ENCODE measurements around the gene LPIN1. TPM values are rescaled to one million over a fixed set of nuclear protein-coding genes. Genes with fewer than 3 reads are reported as not detected.

The LPIN1 gene
- total RNA-seq, 6 experiments from 2014 or later: 17.5 to 22.9 (median 20.7) TPM

- DNase-seq: no peak
- peak overlapping the region; percentile 32; the same call in 1 of the 2 replicates for H3K27ac Mint-ChIP-seq
- peaks cover 59% of the 10 kb centered on the region for H3K4me1 Mint-ChIP-seq (ENCODE audit: low read depth)
- H3K36me3 Mint-ChIP-seq (ENCODE audit: low read depth): no peaks in the 10 kb centered on the region
- TF ChIP-seq, protein P1, sequence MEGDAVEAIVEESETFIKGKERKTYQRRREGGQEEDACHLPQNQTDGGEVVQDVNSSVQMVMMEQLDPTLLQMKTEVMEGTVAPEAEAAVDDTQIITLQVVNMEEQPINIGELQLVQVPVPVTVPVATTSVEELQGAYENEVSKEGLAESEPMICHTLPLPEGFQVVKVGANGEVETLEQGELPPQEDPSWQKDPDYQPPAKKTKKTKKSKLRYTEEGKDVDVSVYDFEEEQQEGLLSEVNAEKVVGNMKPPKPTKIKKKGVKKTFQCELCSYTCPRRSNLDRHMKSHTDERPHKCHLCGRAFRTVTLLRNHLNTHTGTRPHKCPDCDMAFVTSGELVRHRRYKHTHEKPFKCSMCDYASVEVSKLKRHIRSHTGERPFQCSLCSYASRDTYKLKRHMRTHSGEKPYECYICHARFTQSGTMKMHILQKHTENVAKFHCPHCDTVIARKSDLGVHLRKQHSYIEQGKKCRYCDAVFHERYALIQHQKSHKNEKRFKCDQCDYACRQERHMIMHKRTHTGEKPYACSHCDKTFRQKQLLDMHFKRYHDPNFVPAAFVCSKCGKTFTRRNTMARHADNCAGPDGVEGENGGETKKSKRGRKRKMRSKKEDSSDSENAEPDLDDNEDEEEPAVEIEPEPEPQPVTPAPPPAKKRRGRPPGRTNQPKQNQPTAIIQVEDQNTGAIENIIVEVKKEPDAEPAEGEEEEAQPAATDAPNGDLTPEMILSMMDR (IDR thresholded peaks at IDR 0.05): no peak
- peaks cover 2% of the 10 kb centered on the region; the same call in 1 of the 2 replicates for H3K27me3 Mint-ChIP-seq (ENCODE audit: insufficient read depth)
- no peaks in the 10 kb centered on the region for H3K9me3 Mint-ChIP-seq
- no peak overlapping the region for H3K4me3 Mint-ChIP-seq
Observed at GRCh38 chr2:11749646-11750349, 3.4 kb downstream of the LPIN1 start.

GRCh38 chr2:11750422-11750821 lies 4.0 kb downstream of the LPIN1 start:
- peak; percentile 22 for DNase-seq
- Mint-ChIP-seq H3K36me3 (ENCODE audit: low read depth) (0 out of 2 replicates have a peak, but pooled peaks cover 3% of the 10 kb centered on the region), H3K27me3 (ENCODE audit: insufficient read depth) (peaks cover 2% of the 10 kb centered on the region; the same call in 1 of the 2 replicates), H3K27ac (no peak overlapping the region), H3K9me3 (no peaks in the 10 kb centered on the region), H3K4me3 (no peak overlapping the region), H3K4me1 (ENCODE audit: low read depth) (peaks cover 58% of the 10 kb centered on the region)
- TF ChIP-seq, protein P1 (IDR thresholded peaks at IDR 0.05): no peak

DNA sequence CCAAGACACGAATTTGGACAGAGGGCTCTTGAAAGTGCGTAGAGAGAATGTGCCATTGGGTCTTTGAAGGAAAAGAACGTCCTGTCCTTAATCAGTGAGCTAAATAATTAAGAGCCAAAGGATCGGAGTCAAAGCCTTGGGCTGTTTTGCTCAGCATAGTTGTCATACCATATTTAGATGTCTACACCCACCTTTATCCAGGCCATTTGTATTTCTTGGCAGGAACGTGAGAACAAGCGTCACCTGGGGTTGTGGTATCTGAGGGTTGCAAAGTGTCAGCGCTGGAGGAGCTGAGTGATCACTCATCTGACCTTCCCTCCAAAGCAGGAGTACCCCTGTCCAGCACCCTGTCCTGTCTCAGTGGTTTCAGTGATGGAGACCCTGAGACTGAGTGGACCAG lies 4.5 kb downstream of the LPIN1 start:
- no peak for DNase-seq
- H3K27ac Mint-ChIP-seq: no peak overlapping the region
- TF ChIP-seq, protein P1 (IDR thresholded peaks at IDR 0.05): no peak
- H3K9me3 Mint-ChIP-seq: no peaks in the 10 kb centered on the region
- H3K27me3 Mint-ChIP-seq (ENCODE audit: insufficient read depth): peaks cover 2% of the 10 kb centered on the region; the same call in 1 of the 2 replicates
- peaks cover 8% of the 10 kb centered on the region; the same call in 1 of the 2 replicates for H3K36me3 Mint-ChIP-seq (ENCODE audit: low read depth)
- H3K4me1 Mint-ChIP-seq (ENCODE audit: low read depth): peaks cover 63% of the 10 kb centered on the region
- H3K4me3 Mint-ChIP-seq: no peak overlapping the region

GRCh38 chr2:11752906-11753305 lies 6.5 kb downstream of the LPIN1 start:
- DNase-seq: no peak
- Mint-ChIP-seq H3K27ac (no peak overlapping the region), H3K9me3 (no peaks in the 10 kb centered on the region), H3K27me3 (ENCODE audit: insufficient read depth) (peaks cover 2% of the 10 kb centered on the region; the same call in 1 of the 2 replicates), H3K36me3 (ENCODE audit: low read depth) (peaks cover 11% of the 10 kb centered on the region; the same call in 1 of the 2 replicates), H3K4me3 (no peak overlapping the region), H3K4me1 (ENCODE audit: low read depth) (peaks cover 56% of the 10 kb centered on the region)
- TF ChIP-seq, protein P1 (IDR thresholded peaks at IDR 0.05): no peak

DNA sequence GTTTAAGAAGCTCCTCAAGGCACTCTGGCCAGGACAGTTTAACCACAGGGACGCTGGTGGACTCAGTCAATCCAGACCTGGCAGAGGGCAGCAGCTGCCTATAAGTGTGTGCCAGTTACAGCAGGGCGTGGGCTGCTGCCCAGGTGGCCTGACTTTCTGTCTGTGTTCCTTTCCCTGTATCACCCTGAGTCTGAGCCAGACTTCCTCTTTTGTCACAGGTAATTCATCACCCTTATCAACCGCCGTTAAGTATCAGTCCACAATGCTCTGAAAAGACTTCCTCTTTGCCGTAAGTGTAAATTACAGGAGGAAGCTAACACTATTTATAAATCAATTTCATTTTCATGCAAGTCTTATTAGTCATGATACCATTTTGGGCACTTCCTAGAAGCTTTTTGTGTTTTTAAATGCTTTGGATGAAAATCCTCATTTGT lies 7.0 kb downstream of the LPIN1 start:
- Mint-ChIP-seq H3K4me1 (ENCODE audit: low read depth) (peaks cover 53% of the 10 kb centered on the region), H3K36me3 (ENCODE audit: low read depth) (peaks cover 17% of the 10 kb centered on the region; the same call in 1 of the 2 replicates), H3K27ac (no peak overlapping the region), H3K9me3 (no peaks in the 10 kb centered on the region), H3K4me3 (peak overlapping the region; percentile 7; the same call in 1 of the 2 replicates), H3K27me3 (ENCODE audit: insufficient read depth) (peaks cover 2% of the 10 kb centered on the region; the same call in 1 of the 2 replicates)
- DNase-seq: no peak
- TF ChIP-seq, protein P1 (IDR thresholded peaks at IDR 0.05): no peak
